Cerebellar nuclear complex (tissue), 1 donor: ENCODE results near the gene ANKRD10.

ENCODE experiments used
- DNase-seq, 2 experiments: peaks; one replicate each; lab custom pipeline; 2025; lab: John Stamatoyannopoulos, UW

ANKRD10 gene

GRCh38 chr13:110830800-110831371, 84.0 kb downstream of the ANKRD10 start:
- no peak for DNase-seq

- DNase-seq, result no peak
These were observed 84.5 kb downstream of the ANKRD10 start for GRCh38 chr13:110830331-110830730.

- no peak for DNase-seq
These were observed 85.4 kb downstream of the ANKRD10 start for GRCh38 chr13:110829486-110829885.

GRCh38 chr13:110828705-110829104, 86.2 kb downstream of the ANKRD10 start:
- no peak for DNase-seq
